ENCODE data around the gene CORO1C. TPM values are rescaled to one million over a fixed set of nuclear protein-coding genes. Genes with fewer than 3 reads are reported as not detected.
"Not testable (repeated sequence)": the region's sequence is repeated elsewhere in the genome, so short reads cannot be mapped to it uniquely, and the experiment has no call there.

CORO1C gene
- total RNA-seq, 1 donor from 2014 or later = 171 TPM

DNA sequence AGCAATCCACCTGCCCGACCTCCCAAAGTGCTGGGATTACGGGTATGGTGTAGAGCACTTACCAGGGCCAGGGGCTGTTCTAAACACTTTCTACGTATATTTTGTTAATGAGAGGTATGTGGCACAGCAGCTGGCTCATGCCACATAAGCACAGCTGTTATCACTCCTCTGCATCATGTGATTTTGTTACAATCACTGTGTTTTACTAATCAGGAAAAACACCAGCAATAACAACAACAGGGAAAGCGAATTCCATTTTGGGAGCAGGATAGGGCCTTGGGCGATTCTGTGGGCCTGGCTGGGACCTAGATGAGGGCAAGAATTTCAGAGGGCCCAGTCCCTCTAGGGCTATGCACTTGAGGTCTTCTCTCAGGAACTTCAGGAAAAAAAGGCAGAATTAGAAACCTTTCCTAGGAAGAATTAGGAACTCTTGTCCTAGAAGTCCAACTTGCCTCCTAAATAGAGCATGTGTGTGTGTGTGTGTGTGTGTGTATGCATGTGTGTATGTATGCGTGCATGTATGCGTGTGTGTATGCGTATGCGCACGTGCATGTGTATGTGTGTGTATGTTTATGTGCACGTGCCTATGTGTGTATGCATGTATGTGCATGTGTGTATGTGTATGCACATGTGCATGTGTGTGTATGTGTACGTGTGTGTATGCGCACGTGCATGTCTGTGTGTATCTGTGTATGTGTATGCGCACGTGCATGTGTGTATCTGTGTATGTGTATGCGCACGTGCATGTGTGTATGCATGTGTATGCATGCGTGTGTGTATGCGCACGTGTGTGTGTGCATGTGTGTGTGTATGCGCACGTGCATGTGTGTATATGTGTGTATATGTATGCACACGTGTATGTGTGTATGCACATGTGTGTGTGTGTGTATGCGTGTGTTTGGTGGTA, 41.8 kb upstream of the CORO1C start:
- Mint-ChIP-seq H3K4me3 (no peak overlapping the region), H3K36me3 (ENCODE audit: low read depth) (no peaks in the 10 kb centered on the region), H3K9me3 (no peaks in the 10 kb centered on the region), H3K27me3 (ENCODE audit: low read depth) (peaks cover 7% of the 10 kb centered on the region), H3K27ac (ENCODE audit: unreplicated experiment) (peak overlapping the region; percentile 90), H3K4me1 (peaks cover 24% of the 10 kb centered on the region)
- TF ChIP-seq, protein P1, sequence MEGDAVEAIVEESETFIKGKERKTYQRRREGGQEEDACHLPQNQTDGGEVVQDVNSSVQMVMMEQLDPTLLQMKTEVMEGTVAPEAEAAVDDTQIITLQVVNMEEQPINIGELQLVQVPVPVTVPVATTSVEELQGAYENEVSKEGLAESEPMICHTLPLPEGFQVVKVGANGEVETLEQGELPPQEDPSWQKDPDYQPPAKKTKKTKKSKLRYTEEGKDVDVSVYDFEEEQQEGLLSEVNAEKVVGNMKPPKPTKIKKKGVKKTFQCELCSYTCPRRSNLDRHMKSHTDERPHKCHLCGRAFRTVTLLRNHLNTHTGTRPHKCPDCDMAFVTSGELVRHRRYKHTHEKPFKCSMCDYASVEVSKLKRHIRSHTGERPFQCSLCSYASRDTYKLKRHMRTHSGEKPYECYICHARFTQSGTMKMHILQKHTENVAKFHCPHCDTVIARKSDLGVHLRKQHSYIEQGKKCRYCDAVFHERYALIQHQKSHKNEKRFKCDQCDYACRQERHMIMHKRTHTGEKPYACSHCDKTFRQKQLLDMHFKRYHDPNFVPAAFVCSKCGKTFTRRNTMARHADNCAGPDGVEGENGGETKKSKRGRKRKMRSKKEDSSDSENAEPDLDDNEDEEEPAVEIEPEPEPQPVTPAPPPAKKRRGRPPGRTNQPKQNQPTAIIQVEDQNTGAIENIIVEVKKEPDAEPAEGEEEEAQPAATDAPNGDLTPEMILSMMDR (conservative IDR thresholded peaks at IDR 0.05) = no peak
- no peak for DNase-seq (ENCODE audit: low read depth, low spot score)

DNA sequence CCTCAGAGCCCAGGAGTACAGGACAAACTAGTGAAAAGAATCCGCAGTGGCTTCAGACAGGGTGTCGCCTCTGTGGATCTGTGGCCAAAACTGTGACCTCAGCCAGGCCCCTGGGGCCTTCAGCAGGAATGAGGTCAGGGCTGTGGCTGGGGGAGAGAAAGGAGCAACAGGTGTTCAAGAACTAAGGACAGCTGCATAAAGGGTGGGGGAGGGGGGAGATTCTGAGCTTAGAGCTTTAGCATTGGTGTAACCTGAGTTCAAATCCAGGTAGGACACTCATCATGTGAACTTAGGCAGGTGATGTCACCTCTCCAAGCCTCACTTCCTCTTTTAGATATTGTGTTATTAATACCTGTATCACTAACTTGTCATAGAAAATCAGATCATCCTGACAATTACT, 40.9 kb upstream of the CORO1C start:
- Mint-ChIP-seq H3K4me1 (peaks cover 22% of the 10 kb centered on the region), H3K27me3 (ENCODE audit: low read depth) (peaks cover 12% of the 10 kb centered on the region), H3K27ac (ENCODE audit: unreplicated experiment) (no peak overlapping the region), H3K9me3 (no peaks in the 10 kb centered on the region), H3K4me3 (no peak overlapping the region), H3K36me3 (ENCODE audit: low read depth) (no peaks in the 10 kb centered on the region)
- TF ChIP-seq, protein P1 (conservative IDR thresholded peaks at IDR 0.05) = no peak
- DNase-seq (ENCODE audit: low read depth, low spot score) = no peak

DNA sequence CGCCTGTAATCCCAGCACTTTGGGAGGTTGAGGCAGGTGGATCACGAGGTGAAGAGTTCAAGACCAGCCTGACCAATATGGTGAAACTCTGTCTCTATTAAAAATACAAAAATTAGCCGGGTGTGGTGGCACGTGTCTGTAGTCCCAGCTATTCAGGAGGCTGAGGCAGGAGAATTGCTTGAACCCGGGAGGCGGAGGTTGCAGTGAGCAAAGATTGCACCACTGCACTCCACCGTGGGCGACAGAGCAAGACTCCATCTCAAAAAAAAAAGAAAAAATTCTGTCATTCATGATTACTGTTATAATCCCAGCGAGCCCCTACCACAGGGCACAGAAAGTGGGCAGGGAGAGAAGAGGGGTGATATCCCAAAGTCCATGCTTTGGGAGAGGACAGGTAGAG, 40.5 kb upstream of the CORO1C start:
- not testable (repeated sequence) for DNase-seq (ENCODE audit: low read depth, low spot score); H3K9me3 Mint-ChIP-seq; H3K36me3 Mint-ChIP-seq (ENCODE audit: low read depth); H3K4me3 Mint-ChIP-seq; H3K27ac Mint-ChIP-seq (ENCODE audit: unreplicated experiment)
- peaks cover 18% of the 10 kb centered on the region for H3K4me1 Mint-ChIP-seq
- peaks cover 12% of the 10 kb centered on the region for H3K27me3 Mint-ChIP-seq (ENCODE audit: low read depth)

DNA sequence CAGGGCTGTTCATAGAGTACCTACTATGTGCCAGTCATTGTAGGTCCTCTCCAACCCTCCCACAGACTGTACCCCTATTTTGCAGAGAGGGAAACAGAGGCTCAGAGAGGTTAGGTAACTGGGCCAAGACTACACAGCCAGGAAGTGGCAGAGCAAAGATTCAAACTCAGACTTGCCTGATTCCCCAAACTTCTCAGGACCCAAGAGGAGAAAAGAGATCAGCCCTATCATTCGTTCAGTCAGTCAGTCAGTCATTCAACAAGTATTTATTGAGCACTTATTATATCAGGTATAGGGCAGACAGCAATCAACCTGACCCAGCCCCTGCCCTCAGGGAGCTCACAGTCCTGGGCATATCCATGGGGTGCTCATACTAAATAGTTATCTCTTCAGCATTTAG, 39.6 kb upstream of the CORO1C start:
- Mint-ChIP-seq H3K36me3 (ENCODE audit: low read depth) (no peaks in the 10 kb centered on the region), H3K27me3 (ENCODE audit: low read depth) (peaks cover 12% of the 10 kb centered on the region), H3K9me3 (no peaks in the 10 kb centered on the region), H3K27ac (ENCODE audit: unreplicated experiment) (no peak overlapping the region), H3K4me3 (no peak overlapping the region), H3K4me1 (peaks cover 18% of the 10 kb centered on the region)
- TF ChIP-seq, protein P1 (conservative IDR thresholded peaks at IDR 0.05) = no peak
- DNase-seq (ENCODE audit: low read depth, low spot score) = no peak

DNA sequence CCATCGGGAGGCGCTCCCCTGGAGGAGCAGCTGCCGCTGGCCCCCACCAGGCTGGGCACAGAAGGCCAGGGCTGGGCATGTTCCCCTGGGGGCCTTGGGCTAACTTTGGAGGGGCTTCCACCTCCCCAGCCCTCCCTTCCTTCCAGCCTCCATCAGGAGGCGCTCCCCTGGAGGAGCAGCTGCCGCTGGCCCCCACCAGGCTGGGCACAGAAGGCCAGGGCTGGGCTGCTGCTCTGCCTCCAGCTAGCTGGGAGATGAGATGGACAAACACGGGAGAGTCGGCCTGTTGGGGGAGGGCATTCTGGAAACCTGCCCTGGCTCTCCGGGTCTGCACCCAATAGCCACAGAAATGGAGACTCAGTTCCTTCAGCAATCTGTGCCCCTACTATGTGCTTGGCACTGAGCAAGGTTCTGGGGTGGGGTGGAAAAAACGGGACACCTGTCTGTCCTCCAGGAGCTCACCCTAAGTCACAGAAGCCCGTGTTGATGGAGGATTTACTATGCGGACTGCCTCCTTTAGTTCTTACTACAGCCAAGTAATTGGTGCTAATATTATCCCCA, 39.0 kb upstream of the CORO1C start:
- peaks cover 12% of the 10 kb centered on the region for H3K27me3 Mint-ChIP-seq (ENCODE audit: low read depth)
- no peak overlapping the region for H3K4me3 Mint-ChIP-seq
- TF ChIP-seq, protein P1 (conservative IDR thresholded peaks at IDR 0.05) = no peak
- H3K4me1 Mint-ChIP-seq = peaks cover 18% of the 10 kb centered on the region
- DNase-seq (ENCODE audit: low read depth, low spot score) = no peak
- no peaks in the 10 kb centered on the region for H3K36me3 Mint-ChIP-seq (ENCODE audit: low read depth)
- H3K27ac Mint-ChIP-seq (ENCODE audit: unreplicated experiment) = no peak overlapping the region
- no peaks in the 10 kb centered on the region for H3K9me3 Mint-ChIP-seq

Data from neural crest cell (in vitro differentiated cells).